ENCODE data around the gene VILL.

GRCh38 chr3:37956723-37957538 lies 33.7 kb upstream of the VILL start:
- TF ChIP-seq ZNF274 (IDR thresholded peaks at IDR 0.05; ENCODE audit: insufficient read depth, insufficient read length) (no peak), CTCF (IDR thresholded peaks at IDR 0.05 in 2 of 3, conservative IDR thresholded peaks at IDR 0.05 in 1 of 3; ENCODE audit: control insufficient read depth in 2 of 3, extremely low read depth in 1 of 3, insufficient read depth in 1 of 3, low read depth in 3 of 3, low read length in 3 of 3) (no peak), ZZZ3 (IDR thresholded peaks at IDR 0.05; ENCODE audit: control insufficient read depth, insufficient read length, low read depth) (no peak), POLR2A (IDR thresholded peaks at IDR 0.05; ENCODE audit: low read depth, low read length) (no peak)
